GM10266 (cell line): ENCODE data around the gene IFFO2.
A peak's percentile ranks its signal among the peaks of the same experiment; 100 is the strongest.

Experiments used
- DNase-seq: peaks from one replicate; pipeline ENCODE4 v3.0.0; 2012; ENCODE audit errors: extremely low spot score
- TF ChIP-seq, protein P1 (sequence below): IDR thresholded peaks from 2 replicates; pipeline ENCODE4 v1.5.1; 2012; ENCODE audit warnings: mild to moderate bottlenecking, low read depth; ENCODE audit not compliant: control insufficient read depth, insufficient read depth; ENCODE audit errors: missing control alignments

The IFFO2 gene

DNA sequence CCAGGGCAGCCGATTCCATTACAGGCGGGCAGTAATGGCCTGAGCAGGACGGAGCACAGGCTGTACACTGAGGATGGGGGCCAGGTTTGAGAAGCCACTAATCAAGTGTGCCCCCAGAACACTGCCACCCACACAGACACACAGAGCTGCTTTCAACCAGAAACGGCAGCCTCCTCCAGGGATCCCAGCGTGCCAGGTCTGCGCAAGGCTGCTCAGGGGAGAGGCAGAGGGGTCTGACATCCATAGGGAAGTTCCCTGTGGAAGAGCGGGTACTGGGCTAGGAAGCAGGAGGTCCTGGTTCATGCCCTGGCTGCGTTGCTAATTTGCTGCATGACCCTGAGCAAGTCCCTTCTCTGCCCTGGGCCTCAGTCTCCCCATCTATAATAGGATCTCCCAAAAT, 28.1 kb downstream of the IFFO2 start:
- DNase-seq = no peak
- TF ChIP-seq, protein P1, sequence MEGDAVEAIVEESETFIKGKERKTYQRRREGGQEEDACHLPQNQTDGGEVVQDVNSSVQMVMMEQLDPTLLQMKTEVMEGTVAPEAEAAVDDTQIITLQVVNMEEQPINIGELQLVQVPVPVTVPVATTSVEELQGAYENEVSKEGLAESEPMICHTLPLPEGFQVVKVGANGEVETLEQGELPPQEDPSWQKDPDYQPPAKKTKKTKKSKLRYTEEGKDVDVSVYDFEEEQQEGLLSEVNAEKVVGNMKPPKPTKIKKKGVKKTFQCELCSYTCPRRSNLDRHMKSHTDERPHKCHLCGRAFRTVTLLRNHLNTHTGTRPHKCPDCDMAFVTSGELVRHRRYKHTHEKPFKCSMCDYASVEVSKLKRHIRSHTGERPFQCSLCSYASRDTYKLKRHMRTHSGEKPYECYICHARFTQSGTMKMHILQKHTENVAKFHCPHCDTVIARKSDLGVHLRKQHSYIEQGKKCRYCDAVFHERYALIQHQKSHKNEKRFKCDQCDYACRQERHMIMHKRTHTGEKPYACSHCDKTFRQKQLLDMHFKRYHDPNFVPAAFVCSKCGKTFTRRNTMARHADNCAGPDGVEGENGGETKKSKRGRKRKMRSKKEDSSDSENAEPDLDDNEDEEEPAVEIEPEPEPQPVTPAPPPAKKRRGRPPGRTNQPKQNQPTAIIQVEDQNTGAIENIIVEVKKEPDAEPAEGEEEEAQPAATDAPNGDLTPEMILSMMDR = no peak

DNA sequence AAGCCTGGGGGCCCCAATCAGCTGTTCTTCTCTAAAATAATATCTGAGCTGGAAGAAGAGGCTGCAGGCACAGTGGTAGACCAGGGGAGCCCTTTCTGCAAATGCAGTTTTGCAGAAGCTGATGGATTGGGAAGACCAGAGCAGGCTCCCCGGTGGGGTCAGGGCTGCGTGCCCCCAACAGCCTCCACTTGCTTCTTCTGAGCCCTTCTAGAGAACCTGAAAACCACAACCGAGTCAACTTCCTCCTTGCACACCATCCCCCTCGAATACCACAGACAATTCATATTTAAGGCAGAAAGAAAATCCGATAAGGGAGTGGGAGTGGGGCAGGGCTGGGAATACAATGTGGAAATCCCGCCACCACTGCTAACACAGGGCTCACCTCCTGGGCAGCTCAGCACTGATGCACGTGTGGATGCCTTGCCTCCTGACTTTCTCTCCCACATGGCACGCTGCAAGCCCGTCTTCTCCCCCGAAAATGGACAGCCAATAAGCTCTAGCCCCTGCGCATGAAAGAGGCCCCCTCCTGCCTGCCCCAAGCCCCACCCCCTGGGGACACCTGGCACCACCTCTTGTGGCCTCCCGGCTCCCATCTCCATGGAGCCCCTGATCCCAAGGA, 28.7 kb downstream of the IFFO2 start:
- TF ChIP-seq, protein P1 = no peak
- DNase-seq = peak; percentile 63

DNA sequence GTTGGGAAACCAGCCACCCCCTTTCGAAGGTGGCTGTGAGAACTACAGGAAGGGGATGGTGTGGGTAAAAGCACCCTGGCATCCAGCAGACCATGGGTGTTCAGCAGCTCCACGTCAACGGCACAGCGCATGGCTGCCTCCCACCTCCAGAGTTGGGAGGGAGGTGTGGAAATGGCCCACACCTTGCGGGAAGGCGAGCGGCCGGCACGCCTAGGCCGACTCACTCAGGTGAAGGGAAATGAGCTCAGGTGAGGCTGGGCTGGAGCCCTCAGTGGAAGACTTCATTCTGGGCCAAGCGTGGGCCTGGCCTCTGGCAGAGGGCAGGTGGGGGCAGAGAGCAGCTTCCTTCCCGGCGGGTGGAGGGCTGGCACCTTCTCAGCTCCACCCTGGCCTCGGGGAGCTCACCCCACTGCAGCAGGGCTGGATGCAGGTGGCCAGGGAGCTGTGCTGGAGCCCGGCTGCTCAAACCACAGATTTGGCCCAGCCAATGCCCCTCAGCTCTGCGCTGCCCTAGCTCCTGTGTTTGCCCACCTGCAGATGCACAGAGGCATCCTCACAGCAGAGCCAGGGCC, 29.3 kb downstream of the IFFO2 start:
- TF ChIP-seq, protein P1 = no peak
- no peak for DNase-seq

DNA sequence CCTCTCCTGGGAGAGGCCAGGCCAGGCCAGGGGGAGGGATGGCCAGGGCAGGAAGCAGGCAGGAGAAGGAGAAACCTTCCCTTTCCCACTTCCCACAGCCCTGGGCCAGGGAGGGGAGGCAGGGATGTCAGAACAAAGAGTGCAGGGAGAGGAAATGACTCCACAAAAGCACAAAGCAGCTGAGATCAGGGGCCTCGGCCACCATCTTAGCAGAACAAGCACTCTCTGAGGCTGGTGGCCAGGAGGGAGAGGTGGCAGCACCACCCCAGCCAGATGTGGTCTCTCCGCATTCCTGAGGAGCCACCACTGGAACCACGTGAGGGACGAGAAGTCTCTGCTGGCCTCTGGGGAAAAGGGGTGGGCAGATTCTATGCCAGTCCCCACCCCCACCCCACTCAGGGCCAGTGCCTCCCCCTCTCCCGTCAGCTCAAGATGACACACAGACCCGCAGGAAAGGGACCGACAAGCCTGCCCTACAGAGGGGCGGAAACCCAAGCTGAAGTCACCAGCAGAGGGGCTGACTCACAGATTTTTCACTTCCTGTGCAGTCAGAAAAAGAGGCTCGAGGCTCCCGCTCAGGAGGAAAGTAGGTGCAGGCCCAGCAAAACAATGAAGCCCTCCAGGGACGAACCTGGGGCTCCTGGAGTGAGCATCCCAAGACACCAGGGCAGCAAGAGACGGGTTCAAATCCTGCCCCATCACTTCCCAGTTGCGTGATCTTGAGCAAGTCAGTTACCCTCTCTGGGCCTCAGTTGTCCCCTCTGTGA, 30.0 kb downstream of the IFFO2 start:
- peak; percentile 90 for DNase-seq
- TF ChIP-seq, protein P1 = peak; percentile 5

DNA sequence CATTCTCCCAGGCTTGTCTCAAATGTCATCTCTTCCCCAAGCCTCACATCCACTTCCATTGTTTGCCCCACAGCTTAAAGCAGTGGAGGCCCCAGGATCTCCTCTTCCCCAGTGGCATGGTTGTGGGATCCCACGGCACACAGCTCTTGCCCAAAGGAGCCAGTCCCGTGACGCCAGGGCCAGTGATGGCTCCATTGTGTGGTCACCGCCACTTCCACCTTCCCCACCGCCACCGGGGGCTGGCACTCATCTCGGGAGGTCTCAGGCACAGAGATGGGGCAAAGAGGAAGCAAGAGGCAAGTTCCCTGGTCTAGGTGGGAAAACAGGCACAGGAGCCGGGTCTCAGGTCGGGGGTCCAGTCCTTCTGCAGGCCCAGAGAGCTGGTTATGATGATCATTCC, 31.2 kb downstream of the IFFO2 start:
- no peak for DNase-seq

DNA sequence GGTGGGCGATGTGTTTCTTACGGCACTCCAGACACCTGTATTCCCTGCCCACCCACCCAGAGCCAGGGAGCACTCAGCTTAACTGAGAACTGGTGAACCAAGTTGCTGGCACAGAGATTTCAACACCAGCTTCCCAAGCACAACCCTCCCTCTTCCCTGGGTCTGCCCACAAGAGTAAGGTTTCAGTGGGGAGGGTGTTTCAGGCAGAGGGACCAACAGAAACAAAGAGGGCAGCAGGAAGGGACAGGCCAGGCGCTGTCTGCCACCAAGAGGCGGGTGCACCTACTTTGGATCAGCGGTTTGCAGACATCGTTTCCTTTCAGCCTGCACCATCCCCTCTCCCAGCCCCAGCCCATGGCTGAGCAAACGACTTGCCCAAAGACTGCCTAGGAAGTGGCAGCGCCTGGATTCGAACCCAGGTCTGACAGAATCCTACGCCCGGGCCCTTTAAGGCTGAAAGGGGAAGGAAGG, 32.2 kb downstream of the IFFO2 start:
- TF ChIP-seq, protein P1 = no peak
- DNase-seq = no peak

More for the DNA sequence above, 31.2 kb downstream of the IFFO2 start:
- TF ChIP-seq, protein P1 = no peak

DNA sequence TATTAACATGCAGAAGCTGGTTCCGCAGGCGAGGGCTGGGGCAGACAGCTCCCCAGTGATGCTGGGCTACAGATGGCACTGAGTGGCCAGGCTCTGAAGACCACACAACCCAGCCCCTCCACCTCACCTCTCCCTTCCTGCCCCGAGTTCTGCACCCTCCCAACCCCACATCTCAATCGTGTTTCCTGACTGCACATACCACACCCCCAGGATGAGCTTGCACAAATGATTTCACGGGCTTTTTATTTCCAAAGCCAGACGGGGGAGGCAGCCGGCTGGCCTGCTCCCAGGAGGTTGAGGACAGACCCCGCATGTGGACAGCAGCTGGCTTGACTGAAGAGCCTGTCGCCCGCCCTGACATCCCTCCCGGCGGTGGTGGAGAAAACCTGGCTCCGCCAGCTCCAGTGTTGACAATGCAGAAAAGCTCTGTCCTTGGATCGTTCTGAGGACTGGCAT, 32.7 kb downstream of the IFFO2 start:
- DNase-seq = no peak
- TF ChIP-seq, protein P1 = no peak
